ENCODE data around the gene LIME1.

The LIME1 gene

DNA sequence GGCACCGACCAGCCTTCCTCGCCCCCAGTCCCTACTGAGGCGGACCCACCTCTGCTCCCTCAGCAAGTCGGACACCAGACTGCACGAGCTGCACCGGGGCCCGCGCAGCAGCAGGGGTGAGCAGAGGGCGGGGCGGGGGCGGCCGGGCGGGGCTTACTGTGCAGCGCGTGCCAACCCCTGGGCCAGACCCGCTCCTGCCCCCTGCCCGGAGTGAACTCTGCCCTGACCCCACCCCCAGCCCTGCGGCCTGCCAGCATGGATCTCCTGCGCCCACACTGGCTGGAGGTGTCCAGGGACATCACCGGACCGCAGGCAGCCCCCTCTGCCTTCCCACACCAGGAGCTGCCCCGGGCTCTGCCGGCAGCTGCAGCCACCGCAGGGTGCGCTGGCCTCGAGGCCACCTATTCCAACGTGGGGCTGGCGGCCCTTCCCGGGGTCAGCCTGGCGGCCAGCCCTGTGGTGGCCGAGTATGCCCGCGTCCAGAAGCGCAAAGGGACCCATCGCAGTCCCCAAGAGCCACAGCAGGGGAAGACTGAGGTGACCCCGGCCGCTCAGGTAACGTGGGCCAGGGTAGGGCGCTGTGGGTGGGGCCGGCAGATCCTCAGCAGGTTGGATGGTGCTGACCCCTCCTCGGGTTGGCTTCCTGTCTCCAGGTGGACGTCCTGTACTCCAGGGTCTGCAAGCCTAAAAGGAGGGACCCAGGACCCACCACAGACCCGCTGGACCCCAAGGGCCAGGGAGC is 1.7 kb downstream of the LIME1 start:
- in situ Hi-C loops (cut with MboI; ENCODE audit: low sequenced_read_pairs), result no loop called here

DNA sequence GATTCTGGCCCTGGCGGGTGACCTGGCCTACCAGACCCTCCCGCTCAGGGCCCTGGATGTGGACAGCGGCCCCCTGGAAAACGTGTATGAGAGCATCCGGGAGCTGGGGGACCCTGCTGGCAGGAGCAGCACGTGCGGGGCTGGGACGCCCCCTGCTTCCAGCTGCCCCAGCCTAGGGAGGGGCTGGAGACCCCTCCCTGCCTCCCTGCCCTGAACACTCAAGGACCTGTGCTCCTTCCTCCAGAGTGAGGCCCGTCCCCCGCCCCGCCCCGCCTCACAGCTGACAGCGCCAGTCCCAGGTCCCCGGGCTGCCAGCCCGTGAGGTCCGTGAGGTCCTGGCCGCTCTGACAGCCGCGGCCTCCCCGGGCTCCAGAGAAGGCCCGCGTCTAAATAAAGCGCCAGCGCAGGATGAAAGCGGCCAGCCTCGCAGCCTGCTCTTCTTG is 2.2 kb downstream of the LIME1 start:
- in situ Hi-C loops (cut with MboI; ENCODE audit: low sequenced_read_pairs), result no loop called here

DNA sequence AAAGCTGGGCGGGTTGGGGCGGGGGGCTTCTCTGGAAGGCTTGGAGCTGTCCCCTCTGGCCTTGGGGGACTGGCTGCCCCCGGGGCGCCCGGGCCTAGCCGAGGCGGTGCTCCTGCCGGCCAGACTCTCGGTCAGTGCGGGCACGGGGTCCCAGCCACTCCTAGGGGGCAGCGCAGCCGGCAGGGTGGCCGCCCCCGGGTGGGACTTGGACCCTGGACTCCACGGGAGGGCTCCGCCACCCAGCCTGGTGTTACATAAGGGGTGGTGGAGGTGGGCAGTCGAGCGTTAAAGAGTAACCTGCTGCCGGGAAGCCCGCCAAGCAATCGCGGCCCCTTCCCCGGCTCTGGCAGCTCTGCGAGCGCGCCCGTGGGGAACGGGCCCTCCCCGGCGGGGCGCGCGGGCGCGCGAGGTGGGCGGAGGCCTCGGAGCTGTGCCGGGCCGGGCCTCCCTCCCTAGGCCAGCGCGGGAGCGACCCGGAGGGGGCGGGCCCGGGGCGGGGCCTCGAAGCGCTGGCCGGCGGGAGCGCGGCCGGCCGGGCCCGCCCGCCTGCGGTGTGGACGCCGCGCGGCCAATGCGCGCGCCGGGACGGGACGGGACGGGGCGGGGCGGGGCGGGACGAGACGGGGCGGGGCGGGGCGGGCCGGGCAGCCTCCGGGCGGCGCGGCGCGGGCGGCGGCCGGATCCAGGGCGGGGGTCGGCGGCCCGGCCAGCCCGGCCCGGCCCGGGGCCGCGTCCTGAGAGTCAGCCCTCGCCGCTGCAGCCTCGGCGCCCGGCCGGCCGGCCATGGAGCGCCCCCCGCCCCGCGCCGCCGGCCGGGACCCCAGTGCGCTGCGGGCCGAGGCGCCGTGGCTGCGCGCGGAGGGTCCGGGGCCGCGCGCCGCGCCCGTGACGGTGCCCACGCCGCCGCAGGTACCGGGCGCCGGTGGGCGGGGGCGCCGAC is 2.9 kb downstream of the LIME1 start, which contains the start of gene SLC2A4RG:
SLC2A4RG (plus strand) TSS at position 647 of the 940 bp plus-strand sequence; CDS start at position 784, 137 bp downstream.
- in situ Hi-C loops (cut with MboI; ENCODE audit: low sequenced_read_pairs), result no loop called here

DNA sequence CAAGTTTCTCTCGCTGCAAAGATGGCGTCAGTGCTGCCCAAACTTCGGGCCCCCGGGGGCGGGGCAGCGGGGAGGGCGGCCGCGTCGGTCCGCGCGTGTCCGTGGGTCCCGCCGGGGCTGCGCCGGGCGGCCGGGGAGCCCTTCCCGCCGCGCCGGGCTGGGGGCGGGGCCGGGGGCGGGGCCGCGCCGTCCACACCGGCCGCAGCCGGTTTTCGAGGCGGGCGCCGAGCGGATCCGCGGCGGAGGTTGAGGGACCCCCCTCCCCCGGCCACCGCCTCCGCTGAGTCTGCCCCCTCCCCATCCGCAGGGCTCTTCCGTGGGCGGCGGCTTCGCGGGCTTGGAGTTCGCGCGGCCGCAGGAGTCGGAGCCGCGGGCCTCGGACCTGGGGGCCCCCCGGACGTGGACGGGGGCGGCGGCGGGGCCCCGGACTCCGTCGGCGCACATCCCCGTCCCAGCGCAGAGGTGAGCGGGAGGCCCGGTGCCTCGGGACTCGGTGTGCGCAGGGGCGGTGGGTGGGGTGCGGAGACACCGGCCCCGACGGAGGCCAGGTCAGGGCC is 3.7 kb downstream of the LIME1 start:
- in situ Hi-C loops (cut with MboI; ENCODE audit: low sequenced_read_pairs), result no loop called here

DNA sequence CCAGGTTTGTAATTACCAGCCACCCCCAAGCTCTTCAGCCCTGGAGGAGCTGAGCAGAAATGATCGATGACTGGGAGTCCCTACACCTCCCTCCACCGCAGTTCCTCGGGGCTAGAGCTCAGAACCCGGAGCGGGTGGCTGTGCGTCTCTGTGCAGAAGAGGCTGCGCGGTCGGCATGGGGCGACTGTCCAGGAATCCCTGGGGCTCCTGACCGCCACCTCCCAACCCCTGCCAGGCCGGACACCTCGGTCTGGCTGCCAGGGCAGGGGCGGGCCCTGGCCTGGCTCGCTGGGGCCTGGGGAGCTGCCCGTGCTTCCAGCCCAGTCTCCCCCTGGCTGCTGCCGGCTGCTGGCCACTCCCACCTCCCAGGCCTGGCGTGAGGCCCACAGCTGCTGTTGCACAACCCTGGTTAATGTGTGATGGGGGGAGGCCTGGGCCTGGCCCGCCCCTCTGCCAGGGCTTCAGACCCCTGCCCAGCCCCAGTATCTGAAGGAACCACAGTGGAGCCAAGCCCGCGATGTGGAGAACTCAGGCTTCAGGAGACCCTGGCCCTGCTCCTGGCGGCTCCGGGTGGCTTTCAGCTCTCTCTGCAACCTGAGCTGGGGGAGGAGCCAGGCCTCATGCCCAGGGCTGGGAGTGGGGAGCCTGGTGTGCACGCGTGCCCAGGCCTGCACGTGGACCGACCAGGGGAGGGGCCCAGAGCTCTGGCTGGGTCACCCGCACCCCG is 4.3 kb downstream of the LIME1 start:
- in situ Hi-C loops (cut with MboI; ENCODE audit: low sequenced_read_pairs), result no loop called here

DNA sequence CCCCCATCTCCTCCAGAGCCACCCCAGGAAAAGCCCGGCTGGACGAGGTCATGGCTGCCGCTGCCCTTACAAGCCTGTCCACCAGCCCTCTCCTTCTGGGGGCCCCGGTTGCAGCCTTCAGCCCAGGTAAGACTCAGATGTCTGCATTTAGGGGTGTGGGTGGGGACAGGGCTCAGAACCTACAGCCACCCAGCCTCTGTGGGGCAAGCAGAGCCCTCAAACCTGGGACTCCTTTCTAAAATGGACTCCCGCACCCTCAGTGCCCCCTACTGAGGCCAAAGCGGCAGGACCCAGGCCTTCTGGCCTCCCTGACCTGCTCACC is 4.9 kb downstream of the LIME1 start:
- in situ Hi-C loops (cut with MboI; ENCODE audit: low sequenced_read_pairs), result no loop called here

DNA sequence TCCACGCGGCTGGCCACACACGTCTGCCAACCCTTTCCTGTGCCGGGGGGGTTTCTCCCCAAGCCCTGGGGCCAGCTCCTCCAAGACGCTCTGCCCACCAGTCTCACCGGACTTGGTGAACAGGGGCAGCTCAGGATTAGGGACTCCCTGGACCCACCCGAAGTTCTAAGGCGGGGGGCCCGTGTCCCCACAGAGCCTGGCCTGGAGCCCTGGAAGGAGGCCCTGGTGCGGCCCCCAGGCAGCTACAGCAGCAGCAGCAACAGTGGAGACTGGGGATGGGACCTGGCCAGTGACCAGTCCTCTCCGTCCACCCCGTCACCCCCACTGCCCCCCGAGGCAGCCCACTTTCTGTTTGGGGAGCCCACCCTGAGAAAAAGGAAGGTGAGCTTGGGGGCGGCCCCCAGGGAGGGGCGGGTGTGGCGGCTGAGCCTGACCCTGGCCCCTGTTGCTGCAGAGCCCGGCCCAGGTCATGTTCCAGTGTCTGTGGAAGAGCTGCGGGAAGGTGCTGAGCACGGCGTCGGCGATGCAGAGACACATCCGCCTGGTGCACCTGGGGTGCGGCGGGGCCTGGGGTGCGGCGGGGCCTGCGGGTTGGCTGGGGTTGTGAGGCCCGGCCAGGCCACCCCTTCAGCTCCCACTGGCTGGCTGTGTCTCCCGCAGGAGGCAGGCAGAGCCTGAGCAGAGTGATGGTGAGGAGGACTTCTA is 5.4 kb downstream of the LIME1 start:
- in situ Hi-C loops (cut with MboI; ENCODE audit: low sequenced_read_pairs), result no loop called here

DNA sequence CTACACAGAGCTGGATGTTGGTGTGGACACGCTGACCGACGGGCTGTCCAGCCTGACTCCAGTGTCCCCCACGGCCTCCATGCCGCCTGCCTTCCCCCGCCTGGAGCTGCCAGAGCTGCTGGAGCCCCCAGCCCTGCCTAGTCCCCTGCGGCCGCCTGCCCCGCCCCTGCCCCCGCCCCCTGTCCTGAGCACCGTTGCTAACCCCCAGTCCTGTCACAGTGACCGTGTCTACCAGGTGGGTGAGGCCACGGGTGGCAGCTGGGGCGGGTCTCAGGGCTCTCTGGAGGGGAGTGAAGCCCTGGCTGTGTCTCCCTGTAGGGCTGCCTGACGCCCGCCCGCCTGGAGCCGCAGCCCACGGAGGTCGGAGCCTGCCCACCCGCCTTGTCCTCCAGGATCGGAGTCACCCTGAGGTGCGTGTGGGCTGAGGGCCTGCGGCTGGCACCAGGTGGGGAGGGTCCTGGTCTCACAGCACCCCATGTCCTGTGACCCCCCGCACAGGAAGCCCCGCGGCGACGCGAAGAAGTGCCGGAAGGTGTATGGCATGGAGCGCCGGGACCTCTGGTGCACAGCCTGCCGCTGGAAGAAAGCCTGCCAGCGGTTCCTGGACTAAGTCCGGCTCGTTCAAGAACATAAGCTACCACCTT is 6.0 kb downstream of the LIME1 start:
- in situ Hi-C loops (cut with MboI; ENCODE audit: low sequenced_read_pairs), result no loop called here

DNA sequence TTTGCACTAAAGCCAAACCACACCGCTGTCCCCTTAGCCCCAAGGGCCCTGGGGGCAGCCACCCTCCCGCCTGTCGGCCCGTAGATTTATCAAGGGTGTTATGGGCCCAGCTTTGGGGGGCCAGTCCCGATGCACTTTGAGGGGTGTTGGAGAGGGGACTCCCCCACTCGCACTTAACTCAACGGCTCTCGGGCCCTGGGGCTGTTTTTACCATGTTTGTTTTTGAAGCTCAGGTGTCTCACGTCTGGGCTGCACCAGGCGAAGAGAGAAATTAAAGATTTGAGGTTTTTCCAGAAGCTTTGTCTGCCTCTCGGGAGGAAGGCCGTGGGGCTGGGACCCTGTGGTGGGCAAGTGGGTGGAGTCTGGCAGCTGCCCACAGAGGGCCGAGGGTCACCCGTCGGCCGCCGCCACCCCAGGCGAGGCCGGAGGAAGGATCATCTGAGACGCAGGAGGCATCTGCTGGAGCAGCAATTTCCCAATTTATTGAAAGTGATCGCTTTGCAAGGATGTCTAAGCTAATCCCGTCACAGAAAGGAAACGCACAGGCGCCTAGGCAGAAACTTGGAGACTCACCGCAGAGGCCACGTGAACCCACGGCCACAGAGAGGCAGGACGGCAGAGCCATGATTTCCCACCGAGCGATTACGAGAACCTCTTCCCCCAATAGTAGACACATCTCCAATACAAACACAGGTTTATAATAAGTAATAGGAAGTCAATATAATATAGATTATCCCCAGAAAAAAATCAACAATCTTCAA is 6.9 kb downstream of the LIME1 start:
- in situ Hi-C loops (cut with MboI; ENCODE audit: low sequenced_read_pairs), result no loop called here

DNA sequence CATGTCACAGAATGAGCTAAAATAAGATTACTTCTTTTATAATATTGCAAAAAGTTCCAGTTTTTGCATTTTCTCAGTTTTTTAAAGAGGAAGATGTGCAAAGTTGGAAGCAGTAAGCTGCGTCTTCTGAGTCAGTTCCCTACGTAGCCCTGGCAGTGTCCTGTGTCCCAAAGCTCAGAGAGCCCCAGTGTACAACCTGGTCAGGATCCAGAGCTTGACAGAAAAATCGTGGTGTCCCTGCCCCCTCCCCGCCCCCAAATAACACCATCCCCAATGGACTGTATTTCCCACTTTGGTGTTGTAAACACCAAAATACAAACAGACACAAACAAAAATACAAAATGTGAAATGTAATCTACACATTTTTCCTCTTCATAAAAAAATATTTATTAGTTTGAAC is 7.7 kb downstream of the LIME1 start:
- in situ Hi-C loops (cut with MboI; ENCODE audit: low sequenced_read_pairs), result no loop called here

DNA sequence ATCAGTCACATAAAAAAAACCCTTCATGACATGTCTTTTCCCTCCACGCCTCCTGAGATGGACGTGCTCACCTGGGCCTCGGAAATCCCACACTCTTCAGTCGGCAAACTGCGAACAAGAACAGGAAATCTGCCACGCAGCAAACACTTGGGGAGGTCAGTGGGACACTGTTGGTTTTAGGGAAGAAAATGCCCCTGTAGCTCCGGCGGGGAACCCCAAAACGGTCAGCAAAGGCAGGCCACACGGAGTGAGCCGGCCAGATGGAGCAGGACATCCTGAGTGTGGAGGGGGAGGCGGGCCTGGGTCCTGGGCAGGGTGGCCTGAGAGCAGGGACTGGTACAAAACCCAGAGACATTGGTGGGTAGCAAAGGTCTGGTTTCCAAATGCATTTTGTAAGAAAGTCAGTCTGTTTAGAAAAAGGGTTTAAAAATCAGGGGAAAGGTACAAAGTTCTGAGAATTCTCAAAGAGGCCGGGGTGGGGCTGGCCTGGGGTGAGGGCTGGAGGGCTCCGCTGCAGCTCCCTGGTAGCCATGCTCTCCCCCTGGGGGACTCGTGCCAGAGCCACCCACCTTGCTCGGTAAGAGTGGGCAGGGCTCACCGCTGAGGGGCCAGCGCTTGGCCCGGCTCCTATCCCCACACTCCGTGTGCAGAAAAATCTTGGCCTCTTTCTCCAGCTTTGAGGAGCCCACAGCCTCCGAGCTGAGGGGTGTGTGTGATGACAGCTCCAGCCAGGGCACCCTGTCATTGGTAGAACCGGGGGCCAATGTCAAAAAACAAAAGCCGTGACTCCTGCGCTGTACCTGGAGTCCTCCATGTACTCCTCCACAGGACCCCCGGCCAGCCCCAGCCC is 8.3 kb downstream of the LIME1 start:
- in situ Hi-C loops (cut with MboI; ENCODE audit: low sequenced_read_pairs), result no loop called here

DNA sequence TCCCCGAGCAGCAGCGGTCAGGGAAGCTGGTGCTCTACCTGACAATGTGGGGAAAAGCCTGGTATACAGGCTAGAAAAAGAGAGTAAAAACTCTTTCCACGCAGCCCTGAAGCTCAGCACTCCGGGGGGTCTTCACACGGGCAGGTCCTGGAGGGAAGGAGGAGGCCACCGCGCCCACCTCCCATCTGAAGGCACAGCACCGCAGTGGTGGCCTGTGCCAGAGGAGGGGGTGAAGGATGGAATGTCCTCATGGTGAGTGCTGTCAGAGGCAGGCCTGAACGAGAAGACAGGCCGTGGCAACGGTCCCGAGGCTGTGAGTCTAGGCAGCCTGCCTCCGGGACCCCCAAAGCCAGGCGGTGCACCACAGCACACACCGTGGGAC is 9.0 kb downstream of the LIME1 start:
- in situ Hi-C loops (cut with MboI; ENCODE audit: low sequenced_read_pairs), result no loop called here

DNA sequence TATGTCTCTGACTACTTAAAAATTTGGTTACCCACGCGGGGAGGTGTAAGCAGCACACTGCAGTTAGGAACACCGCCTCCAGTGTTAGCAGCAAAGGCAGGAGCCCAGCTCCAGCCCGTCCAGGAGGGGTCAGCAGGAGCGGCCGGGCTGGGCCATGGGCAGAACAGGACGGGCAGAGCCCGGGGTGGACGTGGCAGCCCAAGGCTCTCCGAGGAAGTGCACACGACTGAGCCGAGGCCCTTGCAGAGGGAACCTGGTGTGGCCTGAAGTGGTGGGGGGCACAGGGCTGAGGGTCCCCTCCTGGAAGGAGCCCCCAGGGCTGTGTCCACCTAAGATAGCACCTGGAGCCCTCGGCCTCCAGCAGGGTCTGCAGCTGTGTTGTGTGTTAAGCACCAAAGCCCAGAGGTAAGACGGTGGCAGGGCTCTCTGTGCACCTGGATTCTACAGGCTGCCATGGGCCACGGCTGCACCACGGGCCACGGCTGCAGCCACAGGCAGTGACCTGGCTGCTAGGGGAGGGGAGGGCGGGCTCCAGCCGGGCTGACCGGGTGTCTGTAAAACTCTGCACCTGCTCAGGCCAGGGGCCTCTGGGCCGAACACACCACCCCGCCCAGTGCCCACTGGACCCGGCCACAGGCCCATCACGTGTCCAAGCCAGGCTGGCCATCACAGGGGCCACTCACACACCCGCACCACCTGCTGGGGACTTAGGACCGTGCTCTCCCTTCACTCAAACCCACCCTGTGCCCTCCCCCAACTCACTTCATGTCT is 9.7 kb downstream of the LIME1 start:
- in situ Hi-C loops (cut with MboI; ENCODE audit: low sequenced_read_pairs), result no loop called here

DNA sequence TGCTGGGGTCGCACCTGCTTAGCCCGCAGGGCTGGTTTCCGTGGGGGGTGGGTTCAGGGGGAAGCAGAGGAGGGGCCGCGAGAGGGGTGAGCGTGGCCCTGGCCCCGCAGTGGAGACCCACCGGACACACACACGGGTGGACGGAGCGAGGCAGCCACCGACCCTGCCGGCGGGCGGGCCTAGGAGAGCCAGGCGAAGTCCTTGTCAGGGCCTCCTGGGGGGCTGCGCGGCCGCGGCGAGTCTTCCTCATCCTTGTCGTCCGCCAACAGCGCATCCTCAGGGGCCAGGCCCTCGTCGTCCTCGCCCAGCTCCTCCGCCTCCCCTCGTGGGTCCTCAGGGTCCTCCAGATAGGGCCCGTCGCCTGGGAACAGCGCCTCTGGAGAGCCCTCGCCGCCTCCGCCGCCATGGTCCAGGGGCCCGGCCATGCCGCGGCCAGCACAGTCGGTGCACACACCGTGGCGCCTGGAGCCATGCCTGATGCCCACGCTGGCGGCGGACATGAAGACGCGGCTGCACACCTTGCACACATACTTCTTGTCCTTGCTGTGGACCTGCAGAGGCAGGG is 10.4 kb downstream of the LIME1 start:
- in situ Hi-C loops (cut with MboI; ENCODE audit: low sequenced_read_pairs), result no loop called here

DNA sequence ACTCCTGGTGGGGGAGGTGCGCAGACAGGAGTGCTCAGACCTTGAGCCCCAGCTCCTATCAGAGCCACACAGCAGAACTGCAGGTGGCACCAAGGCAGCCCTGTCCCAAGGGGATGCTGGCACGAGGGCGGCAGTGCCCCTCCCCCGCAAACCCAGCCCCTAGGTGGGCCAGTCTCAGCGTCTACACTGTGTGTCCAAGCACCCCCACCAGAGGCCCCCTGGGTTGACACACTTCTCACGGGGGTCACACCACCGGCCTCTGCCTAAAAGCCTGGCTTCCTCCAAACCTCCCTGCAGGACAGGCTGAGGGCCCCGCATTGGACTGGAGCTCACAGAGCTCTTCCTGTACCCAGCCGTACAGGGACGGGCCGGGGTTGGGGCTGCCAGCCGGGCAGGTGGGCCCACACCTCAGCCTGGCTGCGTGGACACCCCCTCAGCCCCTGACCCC is 11.2 kb downstream of the LIME1 start:
- in situ Hi-C loops (cut with MboI; ENCODE audit: low sequenced_read_pairs), result no loop called here

DNA sequence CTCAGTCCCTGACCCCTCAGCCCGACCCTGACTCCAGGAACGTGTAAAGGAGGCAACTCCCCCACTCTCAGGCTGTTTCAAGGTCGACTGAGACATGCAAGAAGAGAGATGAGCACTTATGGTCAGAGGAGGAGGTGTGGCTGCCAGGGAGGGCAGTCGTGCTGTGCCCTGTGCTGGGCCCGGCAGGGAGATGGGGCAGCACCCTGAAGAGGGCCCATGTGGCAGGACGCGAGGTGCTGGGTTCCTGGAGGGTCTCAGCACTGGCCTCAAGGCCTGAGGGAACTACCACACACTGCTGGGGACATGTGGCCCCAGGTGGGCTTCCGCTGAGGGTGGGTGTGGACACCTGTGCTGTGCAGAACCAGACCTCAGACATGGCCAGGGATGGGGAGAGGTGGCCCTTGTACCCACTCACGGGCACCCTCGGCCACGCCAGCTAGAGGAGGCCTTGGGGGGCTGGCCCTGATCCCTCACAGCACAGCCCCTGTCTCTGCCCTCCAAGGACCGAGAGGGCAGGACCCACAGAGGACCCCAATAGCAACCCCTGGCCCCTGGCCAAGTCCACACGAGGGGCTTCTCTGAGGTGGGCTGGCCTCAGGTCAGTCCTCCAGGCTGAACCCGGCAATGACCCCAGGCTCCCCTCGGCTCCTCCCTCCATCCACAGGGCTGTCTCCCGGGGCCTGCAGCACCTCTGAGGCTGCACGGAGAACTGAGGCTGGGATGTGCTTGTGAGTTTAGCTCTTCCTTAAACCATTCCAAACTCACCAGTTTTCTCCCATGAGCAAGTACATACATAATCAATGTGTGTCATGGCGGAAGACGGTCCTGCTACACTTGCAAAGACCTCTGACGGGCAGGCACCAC is 11.8 kb downstream of the LIME1 start:
- in situ Hi-C loops (cut with MboI; ENCODE audit: low sequenced_read_pairs), result no loop called here
